ENCODE data around the gene ENKUR. TPM values are rescaled to one million over a fixed set of nuclear protein-coding genes. Genes with fewer than 3 reads are reported as not detected.

ENKUR gene
- total RNA-seq, 1 donor from 2014 or later = not detected

DNA sequence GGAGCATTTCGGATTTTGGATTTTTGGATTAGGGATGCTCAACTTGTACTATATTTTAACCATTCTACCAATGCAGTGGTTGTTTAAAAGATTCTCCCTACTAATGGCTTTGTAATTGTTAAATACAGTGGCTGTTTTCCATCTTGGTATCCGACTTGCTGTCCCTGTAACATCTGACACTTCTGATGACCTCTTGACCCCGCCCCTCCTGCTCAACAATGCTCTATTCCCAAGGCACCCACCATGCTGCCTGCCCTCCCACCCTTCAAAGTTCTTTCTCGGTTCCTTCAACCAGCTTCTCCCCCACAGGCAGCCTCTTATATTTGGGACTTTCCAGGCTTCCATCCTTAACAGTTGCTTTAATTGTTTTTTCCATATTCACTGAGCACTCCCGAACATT is 65.5 kb downstream of the ENKUR start:
- DNase-seq (ENCODE audit: extremely low read depth, low read depth, low spot score) = no peak

DNA sequence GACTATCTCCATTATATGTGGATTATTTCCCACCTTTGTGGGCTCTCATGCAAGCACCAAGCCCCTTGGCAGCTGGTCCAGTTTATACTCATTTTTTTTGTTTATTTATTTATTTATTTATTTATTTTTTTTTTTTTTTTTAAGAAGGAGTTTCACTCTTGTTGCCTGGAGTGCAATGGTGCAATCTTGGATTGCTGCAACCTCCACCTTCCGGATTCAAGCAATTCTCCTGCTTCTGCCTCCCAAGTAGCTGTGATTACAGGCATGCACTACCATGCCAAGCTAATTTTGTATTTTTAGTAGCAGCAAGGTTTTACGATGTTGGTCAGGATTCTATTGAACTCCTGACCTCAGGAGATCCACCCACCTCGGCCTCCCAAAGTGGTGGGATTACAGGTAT is 66.3 kb downstream of the ENKUR start:
- DNase-seq (ENCODE audit: extremely low read depth, low read depth, low spot score) = no peak

DNA sequence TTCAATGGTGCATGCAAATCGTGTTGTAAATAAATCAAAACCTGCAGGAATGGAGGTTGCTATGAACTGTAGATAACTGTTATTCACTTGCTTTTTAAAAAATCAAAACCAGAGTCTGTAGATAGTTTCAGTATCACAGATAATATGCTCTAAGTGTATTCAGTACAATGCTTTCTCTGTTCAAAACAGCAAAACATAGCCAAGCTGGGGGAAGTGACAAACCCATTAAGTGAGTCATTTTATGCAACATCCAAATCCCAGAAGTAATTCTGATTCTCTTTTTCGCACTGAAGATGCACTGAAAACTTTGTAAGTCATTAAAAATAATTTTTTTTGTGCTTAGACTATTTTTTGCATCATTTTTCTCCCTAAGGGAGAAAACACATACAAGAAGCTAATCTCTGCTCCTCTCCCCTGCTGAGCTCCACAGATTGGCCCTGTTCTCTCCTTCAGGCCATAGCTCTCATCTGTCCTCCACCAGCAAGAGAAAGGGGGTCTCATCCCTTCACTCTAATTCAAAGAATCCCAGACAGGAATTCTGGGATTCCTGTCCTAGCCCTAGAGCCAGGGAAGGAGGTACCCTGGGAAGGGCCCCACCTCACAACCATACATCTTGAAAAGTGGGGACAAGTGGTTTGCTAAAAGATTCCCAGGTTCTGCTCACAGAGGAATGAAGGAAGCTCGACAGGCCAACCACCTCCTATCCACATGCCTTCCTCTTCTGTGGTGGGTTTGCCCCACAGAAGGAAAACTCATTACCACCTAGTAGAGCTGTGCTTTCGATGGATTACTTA is 68.5 kb downstream of the ENKUR start:
- DNase-seq (ENCODE audit: extremely low read depth, low read depth, low spot score) = no peak

DNA sequence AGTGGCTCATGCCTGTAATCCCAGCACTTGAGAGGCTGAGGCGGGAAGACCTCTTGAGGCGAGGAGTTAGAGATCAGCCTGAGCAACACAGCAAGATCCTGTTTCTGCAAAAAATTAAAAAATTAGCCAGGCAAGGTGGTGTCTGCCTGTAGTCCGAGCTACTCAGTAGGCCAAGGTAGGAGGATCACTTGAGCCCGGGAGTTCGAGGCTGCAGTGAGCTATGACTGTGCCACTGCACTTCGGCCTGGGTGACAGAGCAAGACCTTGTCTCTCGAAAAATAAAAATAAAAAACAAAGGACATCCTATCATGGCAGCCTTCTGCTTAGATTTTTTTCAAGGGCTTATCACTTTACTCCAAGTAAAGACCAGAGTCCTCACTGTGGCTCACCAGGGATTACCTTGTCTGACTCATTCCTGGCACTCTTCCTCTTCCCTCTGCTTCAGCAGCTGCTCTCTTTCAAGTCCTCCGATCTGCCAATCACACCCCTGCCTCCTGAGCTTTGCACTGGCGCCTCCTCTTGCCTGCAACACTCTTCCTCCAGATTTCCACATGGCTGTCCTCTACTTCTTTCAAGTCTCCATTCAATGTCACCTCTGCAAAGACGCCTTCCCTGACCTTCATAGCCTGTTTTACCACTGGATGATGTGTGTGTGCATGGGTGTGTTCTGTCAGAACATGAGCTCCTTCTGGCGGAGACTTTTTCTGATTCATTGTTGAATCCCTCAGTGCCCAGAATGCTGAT is 71.3 kb downstream of the ENKUR start:
- no peak for DNase-seq (ENCODE audit: extremely low read depth, low read depth, low spot score)

DNA sequence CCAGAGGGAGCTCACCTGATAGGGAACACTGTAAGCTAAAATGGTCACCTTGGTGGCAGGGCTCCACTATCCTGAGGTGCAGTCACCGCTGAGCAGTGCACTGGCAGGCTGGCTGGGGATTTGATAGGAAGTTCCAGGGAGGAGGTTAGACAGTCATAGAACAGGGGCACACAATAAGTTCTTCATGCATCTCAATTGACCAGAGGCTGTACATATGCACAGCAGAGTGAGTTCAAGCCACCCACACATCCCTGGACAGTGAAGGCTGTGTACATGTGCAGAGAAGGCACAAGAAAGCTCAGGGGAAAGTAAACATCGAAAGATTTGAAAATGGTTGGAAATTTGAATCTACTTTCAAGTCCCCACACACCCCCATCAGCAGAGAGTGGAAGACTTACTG is 77.4 kb downstream of the ENKUR start:
- DNase-seq (ENCODE audit: extremely low read depth, low read depth, low spot score) = no peak

DNA sequence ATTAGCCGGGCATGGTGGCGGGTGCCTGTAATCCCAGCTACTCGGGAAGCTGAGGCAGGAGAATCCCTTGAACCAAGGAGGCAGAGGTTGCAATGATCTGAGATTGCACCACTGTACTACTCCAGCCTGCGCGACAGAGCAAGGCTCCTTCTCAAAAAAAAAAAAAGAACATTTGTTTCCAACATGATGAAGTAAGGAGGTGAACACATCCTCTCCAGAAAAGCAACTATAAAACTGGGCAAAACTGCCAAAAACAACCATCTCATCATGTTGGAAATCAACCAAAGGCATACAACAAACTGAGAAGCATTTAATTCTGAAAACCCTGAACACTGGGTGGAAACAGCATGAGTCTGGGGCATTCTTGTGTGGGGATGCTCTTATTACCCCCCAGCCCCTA is 77.9 kb downstream of the ENKUR start:
- no peak for DNase-seq (ENCODE audit: extremely low read depth, low read depth, low spot score)

DNA sequence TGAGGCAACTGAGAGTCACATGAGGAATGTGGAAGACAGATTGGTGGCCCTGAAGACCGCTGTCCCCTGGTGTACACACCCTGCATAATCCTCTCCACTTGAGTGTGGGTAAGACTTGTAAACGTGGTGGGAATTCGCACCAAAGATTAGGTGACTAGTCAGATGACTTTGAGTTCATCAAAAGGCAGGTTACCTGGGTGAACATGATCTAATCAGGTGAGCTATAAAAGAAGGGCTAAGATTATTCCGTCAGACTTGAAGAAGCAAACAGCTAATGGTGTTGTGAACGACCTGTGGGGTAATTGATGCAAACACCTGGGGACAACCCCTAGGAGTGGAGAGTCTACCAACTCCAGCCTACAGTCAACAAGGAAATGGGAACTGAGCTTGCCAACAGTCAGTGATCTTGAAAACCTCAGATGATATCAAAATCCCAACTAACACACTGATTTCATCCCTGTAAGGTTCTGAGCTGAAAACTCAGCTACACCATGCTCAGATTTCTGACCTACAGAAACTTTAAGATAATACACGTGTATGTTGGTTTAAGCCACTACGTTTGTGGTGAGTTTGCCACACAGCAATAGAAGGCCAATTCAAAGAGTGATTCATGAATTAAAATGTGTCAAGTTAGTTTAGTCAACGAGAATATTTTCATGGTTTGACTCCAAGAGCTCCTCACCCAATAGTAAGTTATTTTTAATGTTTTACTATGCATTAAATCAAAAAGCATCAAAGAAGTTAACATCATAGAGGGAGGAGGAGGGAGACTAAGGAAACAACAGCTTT is 80.3 kb downstream of the ENKUR start:
- DNase-seq (ENCODE audit: extremely low read depth, low read depth, low spot score) = no peak

Other genes starting within 250 kb of the ENKUR start
- gene PRTFDC1, start 63.6 kb downstream of the ENKUR start, total RNA-seq = 2.8 and 8.1 TPM in 2 replicates
- gene THNSL1, start 454 bp upstream of the ENKUR start, total RNA-seq = 1.1 and 1.8 TPM in 2 replicates
- gene GPR158, start 158.8 kb upstream of the ENKUR start, total RNA-seq = not detected in 2 replicates

Data from glomerular endothelial cell (primary cell).